PC-3 (cell line): ENCODE measurements around the gene BTBD17.

Experiments used
- CTCF ChIP-seq: fragments of 300-600 bp; sonication (generic); conservative IDR thresholded peaks from 2 replicates; pipeline ENCODE4 v1.5.1; 2017; ENCODE audit warnings: antibody characterized with exemption, low read depth, mild to moderate bottlenecking, low read length
- EZH2 ChIP-seq: fragments of 300-600 bp; sonication (generic); IDR thresholded peaks from one replicate; pipeline ENCODE4 v1.6.1; 2017; ENCODE audit warnings: antibody characterized with exemption, mild to moderate bottlenecking, low read length; ENCODE audit not compliant: unreplicated experiment
- EZH2phosphoT487 ChIP-seq: fragments of 300-600 bp; sonication (generic); IDR thresholded peaks from 2 replicates; pipeline ENCODE4 v1.6.1; 2018; ENCODE audit warnings: mild to moderate bottlenecking, antibody characterized with exemption, low read length, borderline replicate concordance

- TF ChIP-seq CTCF (no peak), EZH2phosphoT487 (no peak), EZH2 (no peak)
These were observed 36.3 kb downstream of the BTBD17 start for GRCh38 chr17:74325376-74325742.
